HL-60 (cell line): ENCODE measurements around the gene MAGI3.

Experiments used
- DNase-seq, 2 experiments: peaks; one replicate each; pipeline ENCODE4 v3.0.0-alpha.2; 2010 to 2020; ENCODE audit warnings: low read depth in 1 of 2, low spot score in 1 of 2
- H3K27ac ChIP-seq: fragments of 250-450 bp; sonication (Bioruptor Pico); replicated peaks from 2 replicates; pipeline ENCODE4 v1.5.1; 2020; ENCODE audit warnings: mild to moderate bottlenecking, moderate library complexity
- H3K27me3 ChIP-seq: fragments of 250-450 bp; sonication (Bioruptor Pico); 2 replicates; pipeline ENCODE4 v1.5.1; 2021; ENCODE audit warnings: mild to moderate bottlenecking, moderate library complexity; ENCODE audit not compliant: insufficient read depth, poor library complexity, severe bottlenecking
- H3K4me3 ChIP-seq: replicated peaks from 2 replicates; pipeline ENCODE4 v1.5.1; 2011; ENCODE audit warnings: mild to moderate bottlenecking, control low read depth, low read length; ENCODE audit not compliant: insufficient read depth
- GABPA ChIP-seq: IDR thresholded peaks from 2 replicates; pipeline ENCODE4 v1.6.1; 2012; ENCODE audit warnings: low read depth
- POLR2AphosphoS5 ChIP-seq: IDR thresholded peaks from 2 replicates; pipeline ENCODE4 v1.6.1; 2012; ENCODE audit warnings: low read depth
- SPI1 ChIP-seq: IDR thresholded peaks from 2 replicates; pipeline ENCODE4 v1.6.1; 2012; ENCODE audit warnings: low read depth, mild to moderate bottlenecking, borderline replicate concordance
- TF ChIP-seq, protein P1 (sequence below): IDR thresholded peaks from one replicate; pipeline ENCODE4 v1.5.1; 2011; ENCODE audit warnings: low read length, control low read depth, inconsistent platforms; ENCODE audit not compliant: insufficient read depth
- TF ChIP-seq, protein P2 (sequence below): IDR thresholded peaks from 2 replicates; pipeline ENCODE4 v1.6.1; 2012; ENCODE audit warnings: low read depth; ENCODE audit not compliant: insufficient replicate concordance

Gene MAGI3

DNA sequence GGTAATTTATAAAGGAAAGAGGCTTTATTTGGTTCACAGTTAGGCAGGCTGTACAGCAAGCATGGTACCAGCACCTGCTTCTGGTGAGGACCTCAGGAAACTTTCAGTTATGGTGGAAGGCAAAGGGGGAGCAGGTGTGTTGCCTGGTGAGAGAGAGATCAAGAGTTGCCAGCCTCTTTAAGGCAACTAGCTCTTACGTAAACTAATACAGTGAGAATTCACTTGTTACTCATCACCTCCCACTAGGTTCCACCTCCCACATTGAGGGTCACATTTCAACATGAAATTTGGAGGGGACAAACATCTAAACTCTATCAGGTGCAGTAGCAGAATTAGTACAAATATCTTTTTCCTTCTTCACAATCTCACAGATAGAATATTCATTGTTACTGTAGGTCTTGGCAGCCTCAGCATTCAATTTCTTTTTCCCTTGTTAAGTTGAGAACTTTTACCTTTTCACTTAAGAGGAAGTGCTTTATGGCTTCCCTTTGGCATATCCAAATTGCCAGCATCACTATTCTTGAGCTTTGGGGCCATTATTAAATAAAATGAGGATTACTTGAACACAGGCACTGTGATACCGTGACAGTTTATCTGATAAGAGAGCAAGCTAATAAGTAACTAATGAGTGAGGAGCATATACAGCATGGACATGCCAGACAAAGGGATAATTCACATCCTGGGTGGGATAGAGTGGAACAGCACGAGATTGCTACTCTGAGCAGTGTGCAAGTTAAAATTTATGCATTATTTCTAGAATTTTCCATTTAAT is 48.4 kb downstream of the MAGI3 start:
- H3K27me3 ChIP-seq = no peaks in the 10 kb centered on the region
- no peak overlapping the region for H3K4me3 ChIP-seq
- no peak for DNase-seq
- TF ChIP-seq SPI1 = peak; percentile 17; the same call in 1 of the 2 replicates
- no peak for TF ChIP-seq GABPA
- TF ChIP-seq, protein P1, sequence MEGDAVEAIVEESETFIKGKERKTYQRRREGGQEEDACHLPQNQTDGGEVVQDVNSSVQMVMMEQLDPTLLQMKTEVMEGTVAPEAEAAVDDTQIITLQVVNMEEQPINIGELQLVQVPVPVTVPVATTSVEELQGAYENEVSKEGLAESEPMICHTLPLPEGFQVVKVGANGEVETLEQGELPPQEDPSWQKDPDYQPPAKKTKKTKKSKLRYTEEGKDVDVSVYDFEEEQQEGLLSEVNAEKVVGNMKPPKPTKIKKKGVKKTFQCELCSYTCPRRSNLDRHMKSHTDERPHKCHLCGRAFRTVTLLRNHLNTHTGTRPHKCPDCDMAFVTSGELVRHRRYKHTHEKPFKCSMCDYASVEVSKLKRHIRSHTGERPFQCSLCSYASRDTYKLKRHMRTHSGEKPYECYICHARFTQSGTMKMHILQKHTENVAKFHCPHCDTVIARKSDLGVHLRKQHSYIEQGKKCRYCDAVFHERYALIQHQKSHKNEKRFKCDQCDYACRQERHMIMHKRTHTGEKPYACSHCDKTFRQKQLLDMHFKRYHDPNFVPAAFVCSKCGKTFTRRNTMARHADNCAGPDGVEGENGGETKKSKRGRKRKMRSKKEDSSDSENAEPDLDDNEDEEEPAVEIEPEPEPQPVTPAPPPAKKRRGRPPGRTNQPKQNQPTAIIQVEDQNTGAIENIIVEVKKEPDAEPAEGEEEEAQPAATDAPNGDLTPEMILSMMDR = no peak
- no peak overlapping the region for H3K27ac ChIP-seq

DNA sequence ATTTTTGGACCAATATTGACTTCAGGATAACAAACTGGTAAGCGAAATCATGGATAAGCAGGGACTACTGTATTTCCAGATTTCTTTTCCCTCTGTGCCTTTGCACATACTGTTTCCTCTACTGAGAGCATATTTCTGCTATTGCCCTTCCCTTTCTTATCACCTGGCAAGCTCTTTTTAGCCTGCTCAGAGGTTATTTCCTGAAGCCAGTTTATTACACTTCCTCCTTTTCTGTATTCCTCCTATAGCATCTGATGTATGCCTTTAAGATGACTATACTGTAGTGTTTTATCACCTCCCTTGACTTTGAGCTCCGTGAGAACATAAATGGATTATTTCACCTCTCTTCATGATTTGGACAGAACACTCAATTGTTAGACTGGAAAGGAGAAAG is 49.0 kb downstream of the MAGI3 start:
- no peak overlapping the region for H3K4me3 ChIP-seq
- H3K27ac ChIP-seq = no peak overlapping the region
- TF ChIP-seq POLR2AphosphoS5 (no peak), SPI1 (peak; percentile 61; the same call in 1 of the 2 replicates)
- no peak for DNase-seq
- no peaks in the 10 kb centered on the region for H3K27me3 ChIP-seq

DNA sequence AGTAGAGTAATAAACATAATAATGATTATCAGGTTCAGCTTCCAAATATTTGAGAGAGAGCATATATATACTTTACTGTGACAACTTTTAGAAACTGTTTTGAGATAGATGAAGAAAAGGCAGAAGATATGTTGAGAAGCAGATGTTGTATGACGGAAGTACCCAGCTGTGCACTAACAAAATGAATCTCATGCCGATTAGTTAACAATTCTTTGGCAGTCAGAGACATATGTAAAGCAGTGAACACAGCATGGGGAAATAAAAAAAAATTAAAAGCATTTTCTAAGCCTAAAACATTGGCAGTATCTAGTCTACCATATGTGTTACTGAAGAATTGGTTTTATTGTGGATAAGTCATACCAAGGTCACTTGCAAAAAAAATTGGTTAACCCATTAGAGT is 51.8 kb downstream of the MAGI3 start:
- Histone ChIP-seq H3K27me3 (no peaks in the 10 kb centered on the region), H3K27ac (no peak overlapping the region), H3K4me3 (no peak overlapping the region)
- DNase-seq = no peak
- TF ChIP-seq SPI1 = no peak
- TF ChIP-seq, protein P2, sequence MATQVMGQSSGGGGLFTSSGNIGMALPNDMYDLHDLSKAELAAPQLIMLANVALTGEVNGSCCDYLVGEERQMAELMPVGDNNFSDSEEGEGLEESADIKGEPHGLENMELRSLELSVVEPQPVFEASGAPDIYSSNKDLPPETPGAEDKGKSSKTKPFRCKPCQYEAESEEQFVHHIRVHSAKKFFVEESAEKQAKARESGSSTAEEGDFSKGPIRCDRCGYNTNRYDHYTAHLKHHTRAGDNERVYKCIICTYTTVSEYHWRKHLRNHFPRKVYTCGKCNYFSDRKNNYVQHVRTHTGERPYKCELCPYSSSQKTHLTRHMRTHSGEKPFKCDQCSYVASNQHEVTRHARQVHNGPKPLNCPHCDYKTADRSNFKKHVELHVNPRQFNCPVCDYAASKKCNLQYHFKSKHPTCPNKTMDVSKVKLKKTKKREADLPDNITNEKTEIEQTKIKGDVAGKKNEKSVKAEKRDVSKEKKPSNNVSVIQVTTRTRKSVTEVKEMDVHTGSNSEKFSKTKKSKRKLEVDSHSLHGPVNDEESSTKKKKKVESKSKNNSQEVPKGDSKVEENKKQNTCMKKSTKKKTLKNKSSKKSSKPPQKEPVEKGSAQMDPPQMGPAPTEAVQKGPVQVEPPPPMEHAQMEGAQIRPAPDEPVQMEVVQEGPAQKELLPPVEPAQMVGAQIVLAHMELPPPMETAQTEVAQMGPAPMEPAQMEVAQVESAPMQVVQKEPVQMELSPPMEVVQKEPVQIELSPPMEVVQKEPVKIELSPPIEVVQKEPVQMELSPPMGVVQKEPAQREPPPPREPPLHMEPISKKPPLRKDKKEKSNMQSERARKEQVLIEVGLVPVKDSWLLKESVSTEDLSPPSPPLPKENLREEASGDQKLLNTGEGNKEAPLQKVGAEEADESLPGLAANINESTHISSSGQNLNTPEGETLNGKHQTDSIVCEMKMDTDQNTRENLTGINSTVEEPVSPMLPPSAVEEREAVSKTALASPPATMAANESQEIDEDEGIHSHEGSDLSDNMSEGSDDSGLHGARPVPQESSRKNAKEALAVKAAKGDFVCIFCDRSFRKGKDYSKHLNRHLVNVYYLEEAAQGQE = no peak
- TF ChIP-seq POLR2AphosphoS5 = no peak
- TF ChIP-seq GABPA = no peak
- TF ChIP-seq, protein P1 = no peak

DNA sequence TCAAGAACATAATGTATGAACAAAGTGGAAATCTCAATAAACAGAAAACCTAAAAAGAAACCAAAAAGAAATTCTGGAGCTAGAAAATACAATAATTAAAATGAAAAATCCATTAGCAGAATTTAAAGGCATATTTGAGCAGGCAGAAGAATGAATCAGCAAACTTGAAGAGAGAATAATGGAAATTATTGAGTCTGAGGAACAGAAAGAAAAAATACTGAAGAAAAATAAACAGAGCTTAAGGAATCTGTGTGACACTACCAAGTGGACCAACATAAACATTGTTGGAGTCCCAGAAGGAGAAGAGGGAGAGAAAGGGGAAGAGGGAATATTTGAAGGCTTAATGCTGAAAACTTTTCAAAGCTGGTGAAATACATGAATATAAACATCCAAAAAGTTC is 54.5 kb downstream of the MAGI3 start:
- TF ChIP-seq, protein P1 = no peak
- TF ChIP-seq, protein P2 = no peak
- TF ChIP-seq POLR2AphosphoS5 (no peak), GABPA (no peak), SPI1 (no peak)
- no peak overlapping the region for H3K4me3 ChIP-seq

More for the DNA sequence above, 54.5 kb downstream of the MAGI3 start:
- DNase-seq = no peak
- H3K27me3 ChIP-seq = no peaks in the 10 kb centered on the region
- H3K27ac ChIP-seq = no peak overlapping the region
